ENCODE results near the gene NRDE2. TPM values are rescaled to one million over a fixed set of nuclear protein-coding genes. Genes with fewer than 3 reads are reported as not detected.

Gene NRDE2
- total RNA-seq, 4 donors from 2014 or later, result 18.6 to 26.9 (median 21.0) TPM

DNA sequence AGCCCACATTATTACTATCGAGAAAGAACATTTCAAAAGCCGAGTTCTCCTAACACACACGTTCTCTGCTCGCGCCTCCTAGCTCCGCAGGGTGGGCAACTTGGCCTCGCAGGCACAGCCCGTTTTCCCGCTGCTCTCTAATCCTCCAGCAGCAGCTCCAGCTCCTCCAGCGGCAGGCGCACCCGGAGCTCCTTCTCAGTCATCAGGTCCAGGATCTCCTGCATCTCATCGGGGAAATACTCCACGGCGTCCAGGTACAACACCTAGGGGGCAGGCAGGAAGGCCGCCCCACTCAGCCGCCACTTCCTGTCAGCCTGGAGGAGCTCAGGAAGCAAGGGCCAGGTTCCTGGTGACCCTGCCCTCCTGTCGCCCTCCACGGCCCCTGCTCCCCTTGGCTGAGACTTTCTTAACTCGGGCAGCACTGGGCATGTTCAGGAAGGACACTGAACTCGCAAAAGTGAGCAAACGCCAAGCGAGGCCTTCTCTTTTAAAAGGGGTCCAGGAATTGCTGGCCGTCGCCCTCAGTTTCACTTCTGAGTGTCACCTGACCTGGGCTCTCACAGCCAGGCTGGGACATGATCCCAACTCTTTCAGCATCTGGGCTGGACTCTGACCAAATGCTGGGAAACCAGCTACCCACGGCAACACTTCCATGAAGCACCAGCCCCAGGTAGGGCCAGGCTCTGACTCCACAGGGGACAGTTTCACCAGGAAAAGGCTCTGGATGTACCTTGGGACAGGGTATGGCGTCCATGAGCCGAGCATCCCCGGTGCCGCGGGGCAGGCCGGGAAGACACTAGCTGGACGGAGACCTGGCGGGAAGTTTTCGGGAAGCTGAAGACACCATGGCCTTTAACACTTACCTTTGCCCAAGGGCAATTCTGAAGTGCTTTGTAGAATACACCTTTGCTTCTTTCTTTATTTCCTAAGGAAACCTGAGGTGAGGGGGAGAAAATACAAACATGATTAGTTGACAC lies 53.3 kb downstream of the NRDE2 start:
- intact Hi-C loops (cut with DNase I; ENCODE audit: low total_unique reads), result no loop called here
- DNase-seq, result no peak
- H3K4me1 ChIP-seq, result no peaks in the 10 kb centered on the region
- no peaks in the 10 kb centered on the region for H3K27me3 ChIP-seq
- H3K9me3 ChIP-seq, result no peaks in the 10 kb centered on the region
- H3K27ac ChIP-seq, result no peak overlapping the region
- peaks cover 0 to 26% (median 5%) of the 10 kb centered on the region in 4 donors for H3K36me3 ChIP-seq
- in situ Hi-C loops (cut with MboI; ENCODE audit: low pct_ligation_motif_present in 1 of 4, low pct_unique_long_range_greater_than_20kb in 1 of 4, low sequenced_read_pairs in 3 of 4), result no loop called here
- no peak overlapping the region for H3K4me3 ChIP-seq
- TF ChIP-seq POLR2AphosphoS5 (IDR thresholded peaks at IDR 0.05), result no peak
- TF ChIP-seq POLR2A (IDR thresholded peaks at IDR 0.05), result no peak
- TF ChIP-seq, protein P1, sequence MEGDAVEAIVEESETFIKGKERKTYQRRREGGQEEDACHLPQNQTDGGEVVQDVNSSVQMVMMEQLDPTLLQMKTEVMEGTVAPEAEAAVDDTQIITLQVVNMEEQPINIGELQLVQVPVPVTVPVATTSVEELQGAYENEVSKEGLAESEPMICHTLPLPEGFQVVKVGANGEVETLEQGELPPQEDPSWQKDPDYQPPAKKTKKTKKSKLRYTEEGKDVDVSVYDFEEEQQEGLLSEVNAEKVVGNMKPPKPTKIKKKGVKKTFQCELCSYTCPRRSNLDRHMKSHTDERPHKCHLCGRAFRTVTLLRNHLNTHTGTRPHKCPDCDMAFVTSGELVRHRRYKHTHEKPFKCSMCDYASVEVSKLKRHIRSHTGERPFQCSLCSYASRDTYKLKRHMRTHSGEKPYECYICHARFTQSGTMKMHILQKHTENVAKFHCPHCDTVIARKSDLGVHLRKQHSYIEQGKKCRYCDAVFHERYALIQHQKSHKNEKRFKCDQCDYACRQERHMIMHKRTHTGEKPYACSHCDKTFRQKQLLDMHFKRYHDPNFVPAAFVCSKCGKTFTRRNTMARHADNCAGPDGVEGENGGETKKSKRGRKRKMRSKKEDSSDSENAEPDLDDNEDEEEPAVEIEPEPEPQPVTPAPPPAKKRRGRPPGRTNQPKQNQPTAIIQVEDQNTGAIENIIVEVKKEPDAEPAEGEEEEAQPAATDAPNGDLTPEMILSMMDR (IDR thresholded peaks at IDR 0.05), result no peak
- no peak for TF ChIP-seq EP300 (IDR thresholded peaks at IDR 0.05; ENCODE audit: low read depth)
- 95 to 98% methylated on average over 10 to 33 of the region's 35 CpGs for WGBS, 2 donors (ENCODE audit: low coverage in 1 of 2)

DNA sequence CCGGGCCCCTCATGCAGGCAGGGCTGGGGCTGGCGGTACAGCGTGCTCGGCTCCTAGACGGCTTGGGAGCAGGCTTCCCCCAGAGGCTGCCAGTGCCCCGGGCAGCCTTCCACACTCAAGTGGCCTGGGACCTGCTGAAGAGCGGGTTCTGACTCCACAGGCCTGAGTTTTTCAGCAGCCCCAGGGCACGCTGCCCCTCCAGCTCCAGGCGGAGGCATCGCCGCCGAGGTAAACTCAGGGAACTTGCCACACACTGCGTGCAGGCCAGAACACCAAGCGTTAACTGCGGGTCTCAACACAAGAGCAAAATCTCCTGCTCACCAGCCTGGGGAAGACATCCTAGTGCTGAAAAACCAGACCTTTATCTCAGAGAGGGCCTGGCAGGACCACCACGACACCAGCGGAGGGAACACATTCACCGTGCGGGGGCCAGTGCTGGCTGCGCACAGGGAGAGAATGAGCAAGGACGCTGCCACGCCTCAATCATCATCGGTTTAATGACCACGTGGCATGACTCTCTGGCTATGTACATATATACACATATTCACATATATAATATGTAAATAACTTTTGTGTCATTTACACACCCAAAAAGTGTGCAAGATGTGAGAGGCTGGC lies 54.1 kb downstream of the NRDE2 start:
- in situ Hi-C loops (cut with MboI; ENCODE audit: low pct_ligation_motif_present in 1 of 4, low pct_unique_long_range_greater_than_20kb in 1 of 4, low sequenced_read_pairs in 3 of 4) (no loop called here), intact Hi-C loops (cut with DNase I; ENCODE audit: low total_unique reads) (no loop called here)
- Histone ChIP-seq H3K27me3 (no peaks in the 10 kb centered on the region), H3K4me3 (no peak overlapping the region), H3K27ac (no peak overlapping the region), H3K9me3 (no peaks in the 10 kb centered on the region), H3K36me3 (peaks cover 0 to 29% (median 6%) of the 10 kb centered on the region in 4 donors), H3K4me1 (no peaks in the 10 kb centered on the region)
- WGBS, 2 donors (ENCODE audit: low coverage in 1 of 2), result 88% methylated on average over 24 of the region's 24 CpGs; no CpG with 5 or more reads in 1 of the 2 donors
- TF ChIP-seq POLR2AphosphoS5 (IDR thresholded peaks at IDR 0.05) (no peak), EP300 (IDR thresholded peaks at IDR 0.05; ENCODE audit: low read depth) (no peak), POLR2A (IDR thresholded peaks at IDR 0.05) (no peak)
- TF ChIP-seq, protein P1 (IDR thresholded peaks at IDR 0.05), result no peak
- DNase-seq, result no peak

DNA sequence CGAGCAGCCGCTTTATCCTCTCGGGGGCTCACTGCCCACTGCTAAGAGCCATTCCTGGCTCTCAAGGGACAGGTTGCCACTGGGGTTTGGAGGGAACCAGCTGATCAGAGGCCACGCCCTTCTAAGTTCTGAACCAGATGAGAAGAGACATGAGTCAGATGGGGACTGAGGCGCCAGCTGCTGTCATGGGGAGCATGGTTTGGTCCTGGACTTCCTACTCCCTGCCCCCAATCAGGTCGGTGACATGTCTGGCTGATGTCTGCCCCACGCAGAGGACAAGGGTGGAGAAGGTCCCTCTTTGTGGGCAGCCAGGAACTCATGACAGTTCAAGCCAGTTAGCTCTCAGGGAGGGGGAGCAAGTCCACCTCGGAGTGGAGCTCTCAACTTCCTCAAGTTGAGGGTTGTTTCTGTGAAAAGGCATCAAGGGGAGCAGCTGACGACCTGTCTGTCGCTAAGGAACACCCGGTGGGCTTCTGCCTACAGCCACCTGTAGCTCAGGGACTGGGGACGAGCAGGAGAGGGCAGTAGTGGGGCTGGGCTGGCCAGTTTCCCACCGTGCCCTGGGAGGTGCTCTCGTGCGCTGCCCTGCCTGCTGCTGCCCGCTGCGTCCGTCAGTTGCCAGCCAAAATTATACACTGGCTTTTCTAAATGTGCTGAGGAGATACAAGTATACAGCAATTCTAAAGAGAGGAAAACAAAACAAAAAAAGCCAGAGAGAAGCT lies 54.9 kb downstream of the NRDE2 start:
- Histone ChIP-seq H3K9me3 (no peaks in the 10 kb centered on the region), H3K36me3 (peaks cover 0 to 33% (median 7%) of the 10 kb centered on the region in 4 donors), H3K27ac (no peak overlapping the region), H3K4me3 (no peak overlapping the region), H3K27me3 (no peaks in the 10 kb centered on the region), H3K4me1 (no peaks in the 10 kb centered on the region)
- no peak for DNase-seq
- WGBS, 2 donors (ENCODE audit: low coverage in 1 of 2), result 86% methylated on average over 18 of the region's 18 CpGs; no CpG with 5 or more reads in 1 of the 2 donors
- intact Hi-C loops (cut with DNase I; ENCODE audit: low total_unique reads) (no loop called here), in situ Hi-C loops (cut with MboI; ENCODE audit: low pct_ligation_motif_present in 1 of 4, low pct_unique_long_range_greater_than_20kb in 1 of 4, low sequenced_read_pairs in 3 of 4) (no loop called here)
- TF ChIP-seq POLR2A (IDR thresholded peaks at IDR 0.05) (no peak), POLR2AphosphoS5 (IDR thresholded peaks at IDR 0.05) (no peak), EP300 (IDR thresholded peaks at IDR 0.05; ENCODE audit: low read depth) (no peak)
- TF ChIP-seq, protein P1 (IDR thresholded peaks at IDR 0.05), result no peak

DNA sequence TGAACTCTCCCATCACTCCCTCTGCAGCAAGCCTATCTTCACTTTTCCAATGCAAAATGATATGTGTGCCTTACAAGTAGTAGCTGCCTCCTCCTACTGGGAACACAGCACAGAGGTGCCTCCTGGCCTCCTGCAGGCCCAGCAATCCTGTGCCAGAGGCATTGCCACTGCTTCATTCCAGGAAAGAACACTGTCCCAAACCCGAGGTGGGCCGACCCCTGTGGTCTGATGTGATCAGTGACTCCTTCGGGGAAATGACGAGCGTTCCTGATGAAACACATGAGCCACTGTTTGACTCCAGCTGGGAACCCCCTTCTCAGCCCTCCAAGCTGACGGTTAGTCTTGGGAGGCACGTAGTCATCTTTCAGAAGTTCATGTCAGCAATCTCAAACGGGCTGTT lies 55.9 kb downstream of the NRDE2 start:
- H3K36me3 ChIP-seq, result peaks cover 0 to 41% (median 7%) of the 10 kb centered on the region in 4 donors
- intact Hi-C loops (cut with DNase I; ENCODE audit: low total_unique reads), result no loop called here
- H3K4me1 ChIP-seq, result no peaks in the 10 kb centered on the region
- no peak overlapping the region for H3K27ac ChIP-seq
- DNase-seq, result no peak
- no peak overlapping the region for H3K4me3 ChIP-seq
- WGBS, 2 donors (ENCODE audit: low coverage in 1 of 2), result 67 to 84% methylated on average over 3 to 8 of the region's 8 CpGs
- no peaks in the 10 kb centered on the region for H3K9me3 ChIP-seq
- H3K27me3 ChIP-seq, result no peaks in the 10 kb centered on the region
- in situ Hi-C loops (cut with MboI; ENCODE audit: low pct_ligation_motif_present in 1 of 4, low pct_unique_long_range_greater_than_20kb in 1 of 4, low sequenced_read_pairs in 3 of 4), result no loop called here
- TF ChIP-seq EP300 (IDR thresholded peaks at IDR 0.05; ENCODE audit: low read depth) (no peak), POLR2AphosphoS5 (IDR thresholded peaks at IDR 0.05) (no peak), POLR2A (IDR thresholded peaks at IDR 0.05) (no peak)
- TF ChIP-seq, protein P1 (IDR thresholded peaks at IDR 0.05), result no peak

Data from transverse colon (tissue), 4 donors.